ENCODE data around the gene CDHR3. TPM values are rescaled to one million over a fixed set of nuclear protein-coding genes. Genes with fewer than 3 reads are reported as not detected.

CDHR3 gene
- total RNA-seq, 1 donor from 2014 or later = 3.1 TPM

DNA sequence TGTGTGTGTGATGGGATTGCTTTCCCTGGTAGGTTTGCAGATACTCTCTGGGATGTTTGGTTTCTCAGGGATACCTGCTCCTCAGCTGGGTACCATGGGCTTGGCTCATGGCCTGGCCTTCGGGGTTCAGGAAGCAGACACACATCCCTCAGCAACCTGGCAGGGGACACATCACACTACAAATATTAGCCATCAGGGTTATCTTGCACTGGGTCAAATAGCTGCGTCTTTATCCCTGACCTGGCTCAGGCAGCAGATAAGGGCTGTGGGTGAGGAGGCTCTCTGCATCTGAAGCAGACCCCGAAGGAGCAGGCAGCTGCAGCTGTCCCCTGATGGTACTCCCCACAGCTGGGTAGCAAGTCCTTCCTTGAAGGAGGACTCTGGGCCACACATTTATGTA lies 25.7 kb upstream of the CDHR3 start:
- TF ChIP-seq, protein P1, sequence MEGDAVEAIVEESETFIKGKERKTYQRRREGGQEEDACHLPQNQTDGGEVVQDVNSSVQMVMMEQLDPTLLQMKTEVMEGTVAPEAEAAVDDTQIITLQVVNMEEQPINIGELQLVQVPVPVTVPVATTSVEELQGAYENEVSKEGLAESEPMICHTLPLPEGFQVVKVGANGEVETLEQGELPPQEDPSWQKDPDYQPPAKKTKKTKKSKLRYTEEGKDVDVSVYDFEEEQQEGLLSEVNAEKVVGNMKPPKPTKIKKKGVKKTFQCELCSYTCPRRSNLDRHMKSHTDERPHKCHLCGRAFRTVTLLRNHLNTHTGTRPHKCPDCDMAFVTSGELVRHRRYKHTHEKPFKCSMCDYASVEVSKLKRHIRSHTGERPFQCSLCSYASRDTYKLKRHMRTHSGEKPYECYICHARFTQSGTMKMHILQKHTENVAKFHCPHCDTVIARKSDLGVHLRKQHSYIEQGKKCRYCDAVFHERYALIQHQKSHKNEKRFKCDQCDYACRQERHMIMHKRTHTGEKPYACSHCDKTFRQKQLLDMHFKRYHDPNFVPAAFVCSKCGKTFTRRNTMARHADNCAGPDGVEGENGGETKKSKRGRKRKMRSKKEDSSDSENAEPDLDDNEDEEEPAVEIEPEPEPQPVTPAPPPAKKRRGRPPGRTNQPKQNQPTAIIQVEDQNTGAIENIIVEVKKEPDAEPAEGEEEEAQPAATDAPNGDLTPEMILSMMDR (IDR thresholded peaks at IDR 0.05; ENCODE audit: insufficient read depth, low read depth, low read length) = no peak
- TF ChIP-seq EZH2 (IDR thresholded peaks at IDR 0.05; ENCODE audit: insufficient read depth, low read length) = no peak
- no peak for FAIRE-seq
- H3K27ac ChIP-seq (ENCODE audit: low read depth, low read length) = no peak overlapping the region
- H3K36me3 ChIP-seq (ENCODE audit: insufficient read depth, low read length) = no peaks in the 10 kb centered on the region
- no peak overlapping the region for H3K4me3 ChIP-seq (ENCODE audit: insufficient read depth, low read depth, low read length)
- Mint-ChIP-seq H3K27me3 (ENCODE audit: low read depth, unreplicated experiment) (peaks cover 9% of the 10 kb centered on the region), H3K9me3 (ENCODE audit: unreplicated experiment) (no peaks in the 10 kb centered on the region), H3K36me3 (ENCODE audit: low read depth, unreplicated experiment) (no peaks in the 10 kb centered on the region), H3K27ac (ENCODE audit: unreplicated experiment) (no peak overlapping the region), H3K4me3 (ENCODE audit: unreplicated experiment) (no peak overlapping the region), H3K4me1 (ENCODE audit: low read depth, unreplicated experiment) (peaks cover 2% of the 10 kb centered on the region)
- H3K4me1 ChIP-seq (ENCODE audit: insufficient read depth, low read length) = peaks cover 10% of the 10 kb centered on the region
- no peaks in the 10 kb centered on the region for H4K20me1 ChIP-seq (ENCODE audit: insufficient read depth, low read length)
- no peaks in the 10 kb centered on the region for H3K79me2 ChIP-seq (ENCODE audit: insufficient read depth, low read length)
- H3K4me2 ChIP-seq (ENCODE audit: low read length) = no peak overlapping the region
- H2AFZ ChIP-seq (ENCODE audit: low read depth, low read length) = no peak overlapping the region
- DNase-seq (ENCODE audit: low read depth) = no peak
- H3K27me3 ChIP-seq (ENCODE audit: insufficient read depth, low read length) = peaks cover 2% of the 10 kb centered on the region
- H3K9me3 ChIP-seq (ENCODE audit: insufficient read depth, low read depth, low read length) = no peaks in the 10 kb centered on the region
- no peak overlapping the region for H3K9ac ChIP-seq (ENCODE audit: low read length)

DNA sequence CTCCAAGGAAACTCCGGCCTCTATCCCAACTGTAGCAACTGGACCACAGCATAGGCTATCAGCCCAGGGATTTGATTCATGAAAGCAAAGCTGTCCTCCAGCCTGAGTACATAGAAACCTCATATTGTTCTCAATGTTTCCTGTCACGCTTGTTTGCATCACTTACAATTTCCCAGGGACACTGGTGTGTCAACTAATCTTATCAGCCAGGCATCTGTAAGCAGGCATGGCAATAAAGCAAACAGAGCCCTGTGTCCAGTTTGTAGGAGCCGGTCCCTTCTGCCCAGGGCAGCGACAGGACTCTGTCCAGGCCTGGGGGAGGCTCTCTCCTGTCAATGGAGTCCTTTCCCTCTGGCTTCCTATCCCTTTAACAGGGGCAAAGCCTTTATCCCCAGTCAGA lies 23.0 kb upstream of the CDHR3 start:
- DNase-seq (ENCODE audit: low read depth) = no peak
- no peak overlapping the region for H3K27ac ChIP-seq (ENCODE audit: low read depth, low read length)
- peaks cover 2% of the 10 kb centered on the region for H3K27me3 ChIP-seq (ENCODE audit: insufficient read depth, low read length)
- no peaks in the 10 kb centered on the region for H4K20me1 ChIP-seq (ENCODE audit: insufficient read depth, low read length)
- Mint-ChIP-seq H3K36me3 (ENCODE audit: low read depth, unreplicated experiment) (no peaks in the 10 kb centered on the region), H3K4me3 (ENCODE audit: unreplicated experiment) (no peak overlapping the region), H3K27me3 (ENCODE audit: low read depth, unreplicated experiment) (peaks cover 9% of the 10 kb centered on the region), H3K9me3 (ENCODE audit: unreplicated experiment) (no peaks in the 10 kb centered on the region), H3K4me1 (ENCODE audit: low read depth, unreplicated experiment) (no peaks in the 10 kb centered on the region), H3K27ac (ENCODE audit: unreplicated experiment) (no peak overlapping the region)
- H3K36me3 ChIP-seq (ENCODE audit: insufficient read depth, low read length) = no peaks in the 10 kb centered on the region
- no peak overlapping the region for H3K4me3 ChIP-seq (ENCODE audit: insufficient read depth, low read depth, low read length)
- H3K79me2 ChIP-seq (ENCODE audit: insufficient read depth, low read length) = no peaks in the 10 kb centered on the region
- no peaks in the 10 kb centered on the region for H3K9me3 ChIP-seq (ENCODE audit: insufficient read depth, low read depth, low read length)
- no peaks in the 10 kb centered on the region for H3K4me1 ChIP-seq (ENCODE audit: insufficient read depth, low read length)
- no peak for FAIRE-seq
- H2AFZ ChIP-seq (ENCODE audit: low read depth, low read length) = no peak overlapping the region
- H3K9ac ChIP-seq (ENCODE audit: low read length) = no peak overlapping the region
- TF ChIP-seq, protein P1 (IDR thresholded peaks at IDR 0.05; ENCODE audit: insufficient read depth, low read depth, low read length) = no peak
- TF ChIP-seq EZH2 (IDR thresholded peaks at IDR 0.05; ENCODE audit: insufficient read depth, low read length) = no peak
- no peak overlapping the region for H3K4me2 ChIP-seq (ENCODE audit: low read length)

DNA sequence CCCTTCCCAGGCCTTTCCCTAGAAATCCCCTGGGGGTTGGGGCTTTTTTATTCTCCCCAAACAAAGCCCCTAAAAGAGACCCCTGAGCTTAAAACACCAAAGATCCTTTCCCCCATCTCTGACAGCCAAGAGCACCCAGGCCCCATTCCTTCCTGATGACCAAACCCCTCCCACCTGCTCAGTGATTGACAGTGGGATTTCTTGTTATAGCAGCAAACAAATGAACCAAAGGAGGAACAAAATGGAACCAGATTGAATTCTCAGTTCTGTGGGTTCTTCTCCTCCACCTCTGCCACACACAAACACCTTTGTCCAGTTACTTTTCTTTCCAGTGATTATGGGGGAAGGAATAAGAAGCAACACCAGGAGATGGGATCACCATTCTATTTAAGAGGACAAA lies 21.5 kb upstream of the CDHR3 start:
- Histone ChIP-seq H3K4me1 (ENCODE audit: insufficient read depth, low read length) (no peaks in the 10 kb centered on the region), H3K9me3 (ENCODE audit: insufficient read depth, low read depth, low read length) (no peaks in the 10 kb centered on the region), H3K27ac (ENCODE audit: low read depth, low read length) (no peak overlapping the region), H3K4me3 (ENCODE audit: insufficient read depth, low read depth, low read length) (no peak overlapping the region), H3K79me2 (ENCODE audit: insufficient read depth, low read length) (no peaks in the 10 kb centered on the region), H3K36me3 (ENCODE audit: insufficient read depth, low read length) (no peaks in the 10 kb centered on the region), H4K20me1 (ENCODE audit: insufficient read depth, low read length) (no peaks in the 10 kb centered on the region), H3K4me2 (ENCODE audit: low read length) (no peak overlapping the region), H3K9ac (ENCODE audit: low read length) (no peak overlapping the region), H2AFZ (ENCODE audit: low read depth, low read length) (no peak overlapping the region), H3K27me3 (ENCODE audit: insufficient read depth, low read length) (peaks cover 2% of the 10 kb centered on the region)
- H3K27ac Mint-ChIP-seq (ENCODE audit: unreplicated experiment) = no peak overlapping the region
- H3K9me3 Mint-ChIP-seq (ENCODE audit: unreplicated experiment) = no peaks in the 10 kb centered on the region
- peaks cover 11% of the 10 kb centered on the region for H3K27me3 Mint-ChIP-seq (ENCODE audit: low read depth, unreplicated experiment)
- DNase-seq (ENCODE audit: low read depth) (no peak), FAIRE-seq (no peak)
- no peak overlapping the region for H3K4me3 Mint-ChIP-seq (ENCODE audit: unreplicated experiment)
- H3K4me1 Mint-ChIP-seq (ENCODE audit: low read depth, unreplicated experiment) = no peaks in the 10 kb centered on the region
- TF ChIP-seq EZH2 (IDR thresholded peaks at IDR 0.05; ENCODE audit: insufficient read depth, low read length) = no peak
- TF ChIP-seq, protein P1 (IDR thresholded peaks at IDR 0.05; ENCODE audit: insufficient read depth, low read depth, low read length) = no peak
- H3K36me3 Mint-ChIP-seq (ENCODE audit: low read depth, unreplicated experiment) = no peaks in the 10 kb centered on the region
